LNCAP (cell line): ENCODE data around the gene NBAS.

Experiments used
- CTCF ChIP-seq: fragments of 450-650 bp; IDR thresholded peaks from 2 replicates; pipeline ENCODE4 v1.5.1; 2017; ENCODE audit warnings: mild to moderate bottlenecking

The NBAS gene

GRCh38 chr2:15159206-15159605 is 401.9 kb downstream of the NBAS start:
- no peak for TF ChIP-seq CTCF

- no peak for TF ChIP-seq CTCF
These were observed 402.6 kb downstream of the NBAS start for GRCh38 chr2:15158532-15158931.

GRCh38 chr2:15158100-15158499 is 403.0 kb downstream of the NBAS start:
- TF ChIP-seq CTCF = no peak

GRCh38 chr2:15155959-15156574 is 405.1 kb downstream of the NBAS start:
- TF ChIP-seq CTCF = no peak

- TF ChIP-seq CTCF = no peak
These were observed 406.8 kb downstream of the NBAS start for GRCh38 chr2:15154297-15154696.

- TF ChIP-seq CTCF = no peak
These were observed 408.8 kb downstream of the NBAS start for GRCh38 chr2:15152382-15152781.

GRCh38 chr2:15149063-15149462 is 412.1 kb downstream of the NBAS start:
- TF ChIP-seq CTCF = no peak

GRCh38 chr2:15147591-15147990 is 413.5 kb downstream of the NBAS start:
- TF ChIP-seq CTCF = no peak
